HG03159 (cell line): ENCODE results near the gene SCG5.

Experiments used
- ATAC-seq: cut with Tn5 transposase; IDR thresholded peaks from one replicate; pipeline ENCODE4 v1.9.1; 2021; ENCODE audit warnings: mild to moderate bottlenecking, moderate library complexity; ENCODE audit not compliant: unreplicated experiment

Gene SCG5

DNA sequence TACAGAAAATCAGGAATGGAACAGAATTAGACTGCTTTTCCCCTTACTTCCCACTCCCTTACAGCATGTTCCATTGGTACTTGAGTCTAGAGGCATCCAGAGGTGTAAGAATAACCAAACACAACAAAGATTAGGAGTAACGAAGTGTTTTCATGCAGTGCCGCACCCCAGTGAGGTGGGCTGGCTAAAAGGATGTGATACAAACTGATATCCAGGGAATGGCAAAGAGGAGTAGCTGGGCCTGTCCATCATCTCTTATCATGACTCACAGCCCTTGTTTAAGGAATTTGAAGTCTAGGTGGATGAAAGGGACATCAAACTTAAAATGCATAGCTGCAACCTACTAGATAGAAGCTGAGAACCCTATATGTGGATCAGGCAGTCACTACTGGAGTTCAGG, 16.4 kb downstream of the SCG5 start:
- no peak for ATAC-seq

DNA sequence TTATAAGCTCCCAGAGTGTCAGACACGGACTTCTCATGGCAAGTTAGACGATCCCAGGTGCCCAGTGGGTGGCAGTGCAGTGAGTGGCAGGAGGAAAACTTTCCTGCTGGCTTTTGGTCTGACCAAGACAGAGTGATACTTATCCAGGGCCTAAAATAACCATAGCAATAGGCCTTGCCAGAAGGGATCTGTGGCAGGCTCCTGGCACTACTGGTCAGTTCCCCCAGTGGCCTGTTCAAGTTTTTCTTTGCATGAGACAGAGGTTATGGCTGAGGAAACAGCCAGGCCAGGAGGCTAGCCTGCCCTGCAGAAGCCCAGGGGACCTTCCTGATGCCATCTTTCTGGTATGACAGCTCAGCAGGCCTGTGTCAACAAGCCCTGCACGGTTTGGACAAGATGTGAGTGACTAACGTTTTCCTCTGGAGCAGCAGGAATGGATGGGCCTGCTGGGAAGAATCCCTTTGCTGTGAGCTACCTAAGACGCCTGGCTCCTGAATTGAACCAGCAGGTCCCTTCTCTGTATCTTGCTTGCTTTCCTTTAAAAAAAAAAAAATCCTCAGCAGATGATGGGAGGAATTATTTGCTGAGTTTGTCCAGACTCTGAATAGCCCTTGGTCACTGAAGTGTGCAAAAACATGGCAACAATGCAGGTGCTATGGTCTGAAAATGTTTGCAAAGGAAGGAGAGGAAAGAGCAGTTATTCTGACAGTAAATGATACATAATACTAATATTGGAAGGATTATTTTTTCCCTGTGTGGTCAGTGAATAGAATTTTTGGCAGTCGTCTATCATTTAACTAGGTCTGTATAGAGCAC, 18.0 kb downstream of the SCG5 start:
- ATAC-seq, result no peak

DNA sequence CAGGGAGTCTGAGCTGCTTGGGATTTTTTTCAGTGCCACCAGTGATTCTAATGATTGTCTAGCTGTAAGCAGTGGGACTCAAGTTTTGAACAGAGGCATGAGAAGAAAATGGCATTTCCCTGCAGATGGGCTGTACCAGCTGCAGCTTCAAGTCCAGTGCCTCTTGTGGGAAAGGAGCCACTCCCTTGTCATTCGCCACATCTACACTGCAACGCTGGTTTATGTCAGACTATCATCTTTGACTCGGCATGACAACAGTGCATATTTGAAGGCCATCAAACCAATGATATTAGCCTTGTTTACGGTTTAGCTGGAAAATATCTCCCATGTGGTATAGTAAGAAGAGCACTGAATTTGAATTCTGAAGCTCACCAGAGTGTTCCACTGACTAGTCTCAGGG, 22.2 kb downstream of the SCG5 start:
- ATAC-seq, result no peak

DNA sequence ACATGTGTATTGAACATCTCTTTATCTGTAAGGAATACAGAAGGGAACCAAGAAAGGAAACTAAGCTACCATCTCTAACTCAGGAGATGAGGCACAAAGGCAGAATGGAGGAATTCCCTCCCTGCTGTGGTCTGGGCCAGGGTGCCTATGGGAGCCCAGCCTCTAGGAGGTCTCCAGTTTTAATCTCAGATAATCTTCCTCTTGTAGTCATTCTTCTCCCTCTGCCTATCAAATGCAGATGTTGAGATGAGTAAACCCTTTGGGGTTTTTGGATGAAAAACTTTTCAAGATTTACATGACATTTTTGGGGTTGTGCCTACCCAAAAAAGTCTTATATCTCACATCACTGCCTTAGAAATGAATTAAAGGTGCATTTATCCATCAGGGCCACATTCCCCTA, 23.3 kb downstream of the SCG5 start:
- no peak for ATAC-seq

DNA sequence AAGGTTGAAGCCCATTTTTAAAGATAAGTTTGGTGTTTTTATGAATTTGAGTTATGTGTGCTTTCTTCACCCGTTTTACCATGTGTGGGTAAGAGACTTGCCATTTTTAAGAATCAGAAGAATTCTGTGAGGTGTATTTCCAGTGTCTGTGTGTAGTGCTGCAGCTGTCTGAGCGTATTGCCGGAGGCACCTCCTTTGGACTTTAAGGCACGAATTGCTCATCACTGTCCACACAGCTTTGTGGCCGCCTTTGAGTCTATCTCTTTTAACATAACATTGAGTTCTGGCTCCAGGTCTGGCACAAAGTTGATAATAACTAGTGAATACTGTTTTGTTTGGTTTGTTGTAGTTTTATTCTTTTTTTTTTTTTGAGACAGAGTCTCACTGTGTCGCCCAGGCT, 25.8 kb downstream of the SCG5 start:
- no peak for ATAC-seq

DNA sequence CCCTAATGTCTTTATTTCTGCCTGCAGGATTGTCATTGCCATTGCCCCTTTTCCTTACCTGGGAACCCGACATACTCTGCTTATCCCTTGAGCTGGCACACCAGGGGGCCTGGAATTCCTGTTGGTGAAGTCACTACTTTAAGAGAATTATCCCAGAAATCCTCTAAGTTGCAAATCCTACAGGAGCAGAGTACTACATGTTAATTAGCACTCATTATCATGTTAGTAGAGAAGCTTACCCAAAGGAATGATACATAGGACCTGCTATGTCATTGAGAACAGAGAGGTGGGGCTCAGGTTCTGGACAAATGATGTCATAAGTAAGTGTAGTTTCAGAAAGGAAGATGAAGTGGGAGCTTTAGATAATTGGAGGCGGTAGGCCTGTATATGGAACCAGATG, 27.4 kb downstream of the SCG5 start:
- no peak for ATAC-seq

DNA sequence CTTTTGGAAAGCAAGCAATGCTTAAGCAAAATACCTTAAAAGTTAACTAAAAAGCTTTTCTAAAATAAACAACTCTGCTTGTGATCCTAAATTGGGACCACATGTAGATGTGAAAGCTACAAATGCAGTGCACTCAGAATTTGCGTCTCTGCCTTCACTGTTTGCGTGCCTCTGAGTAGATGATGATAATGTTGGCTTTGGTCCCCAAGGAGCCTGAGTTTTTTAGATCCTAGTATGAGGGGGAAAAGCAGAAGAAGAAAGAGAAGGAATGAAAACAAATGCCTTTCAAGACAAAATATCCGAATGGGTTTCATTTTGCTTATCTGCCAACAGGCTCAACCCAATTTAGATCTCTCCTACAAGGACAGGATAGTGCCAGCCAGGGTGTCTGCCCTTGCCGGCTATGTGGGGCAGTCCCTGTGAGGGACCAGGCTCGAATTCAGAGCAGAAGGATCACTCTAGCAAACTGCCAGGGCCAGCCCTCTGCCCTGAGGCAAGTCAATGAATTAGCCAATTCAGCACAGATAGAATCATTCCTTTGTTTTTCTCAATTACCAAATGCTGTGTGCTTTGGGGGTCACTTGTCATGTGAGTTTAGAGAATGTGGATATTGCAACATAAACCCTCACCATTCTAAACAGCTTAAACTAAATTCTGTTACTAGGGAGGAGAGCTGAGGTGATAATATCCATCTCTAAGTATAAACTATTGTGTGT, 28.5 kb downstream of the SCG5 start:
- no peak for ATAC-seq

DNA sequence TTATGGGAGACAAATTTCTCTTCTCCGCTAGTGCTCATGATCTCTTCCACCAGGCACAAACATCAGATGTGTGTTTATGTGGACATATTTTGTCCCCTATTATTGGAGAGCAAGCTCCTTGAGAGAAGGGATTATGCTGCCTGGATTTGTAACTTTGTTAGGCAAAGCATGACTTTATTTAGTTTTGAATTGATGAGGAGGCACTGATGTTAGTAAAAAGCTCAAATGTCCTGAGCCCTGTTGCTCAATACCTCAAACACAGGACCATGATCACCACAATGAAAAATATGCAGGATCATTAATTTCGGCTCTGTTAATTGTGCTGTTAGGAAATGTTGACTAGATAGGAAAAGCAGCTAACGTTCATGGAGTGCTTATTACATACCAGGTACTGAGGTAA, 29.1 kb downstream of the SCG5 start:
- ATAC-seq, result no peak

DNA sequence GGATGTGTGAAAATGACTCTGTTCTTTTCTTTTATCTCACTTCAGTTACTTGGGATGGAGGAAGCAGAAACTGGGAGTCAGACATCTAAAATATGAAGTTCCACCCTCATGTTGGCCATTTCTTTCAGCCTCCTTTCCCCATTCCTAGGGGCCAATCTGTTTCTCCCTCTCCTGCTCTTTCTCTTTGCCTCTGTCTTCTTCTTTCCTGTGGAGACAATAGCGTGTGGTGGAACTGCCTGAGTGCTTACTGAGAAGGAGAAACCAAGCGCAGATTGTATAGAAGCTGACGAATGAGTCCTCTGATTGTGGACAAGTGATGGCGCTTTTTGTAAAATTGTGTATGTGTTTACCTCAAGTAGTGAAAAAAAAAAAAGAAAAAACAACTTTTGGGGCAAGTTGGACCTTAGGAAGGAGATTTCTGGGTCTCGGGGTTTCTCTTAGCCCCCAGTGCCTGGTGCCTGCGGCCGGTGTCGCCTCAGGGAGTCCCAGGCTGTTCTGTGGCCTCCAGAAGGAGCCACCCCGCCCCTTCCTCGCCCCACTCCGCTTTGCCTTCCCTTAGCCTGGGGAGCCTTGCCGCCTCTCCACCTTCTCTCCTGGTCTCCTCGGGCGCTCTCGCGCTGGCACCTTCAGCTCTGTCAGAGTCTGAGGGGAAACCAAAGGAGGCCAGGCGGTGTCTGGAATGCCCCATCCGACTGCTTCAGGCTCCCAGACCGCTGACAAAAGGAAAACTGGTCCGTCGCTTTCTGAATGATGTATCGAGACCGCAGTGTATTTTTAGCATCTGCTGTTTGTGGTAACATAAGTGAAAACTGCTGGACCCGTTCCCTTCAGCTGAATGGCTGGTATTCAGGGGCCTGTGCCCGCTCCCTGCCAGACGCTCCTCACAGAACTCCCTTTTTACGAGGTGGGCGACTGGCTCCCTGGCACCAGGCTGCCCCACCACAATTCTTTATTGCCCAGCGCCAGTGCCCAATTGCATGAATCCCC, 30.1 kb downstream of the SCG5 start:
- ATAC-seq, result no peak

DNA sequence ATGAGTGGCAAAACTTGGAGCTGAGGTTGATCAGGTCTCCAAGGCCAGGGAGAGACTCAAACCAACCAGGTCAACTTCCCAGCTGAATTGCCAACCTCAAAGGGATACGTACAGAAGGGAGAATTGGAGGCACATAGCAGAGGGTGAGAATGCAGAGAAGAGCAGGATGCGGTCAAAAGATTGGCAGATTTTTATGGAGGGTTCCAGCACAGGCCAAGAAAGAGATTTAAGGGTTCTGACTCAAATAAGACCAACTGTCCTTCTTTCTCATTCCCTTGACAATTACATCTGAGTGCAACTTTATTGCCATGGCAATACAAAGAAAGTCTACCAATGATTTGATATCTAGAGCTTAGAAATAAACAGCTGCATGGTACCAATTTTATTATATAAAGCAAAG, 33.2 kb downstream of the SCG5 start:
- ATAC-seq, result no peak

DNA sequence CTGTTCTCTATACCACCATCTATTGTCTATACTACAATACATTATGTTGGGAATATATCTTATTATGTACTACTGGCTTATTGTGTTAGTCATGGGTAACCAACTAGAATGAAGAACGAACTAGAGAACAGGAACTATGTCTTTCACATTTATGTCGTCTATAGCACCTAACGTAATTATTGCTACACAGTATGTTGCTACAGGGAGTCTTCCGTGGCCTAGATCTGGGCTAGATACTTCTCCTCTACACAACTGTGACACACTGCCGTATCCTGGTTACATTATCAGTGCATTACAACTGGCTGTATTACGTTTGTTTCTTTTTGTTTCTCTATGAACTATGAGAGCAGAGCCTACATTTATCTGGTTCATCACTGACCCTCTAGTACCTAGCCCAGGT, 34.0 kb downstream of the SCG5 start:
- ATAC-seq, result no peak

DNA sequence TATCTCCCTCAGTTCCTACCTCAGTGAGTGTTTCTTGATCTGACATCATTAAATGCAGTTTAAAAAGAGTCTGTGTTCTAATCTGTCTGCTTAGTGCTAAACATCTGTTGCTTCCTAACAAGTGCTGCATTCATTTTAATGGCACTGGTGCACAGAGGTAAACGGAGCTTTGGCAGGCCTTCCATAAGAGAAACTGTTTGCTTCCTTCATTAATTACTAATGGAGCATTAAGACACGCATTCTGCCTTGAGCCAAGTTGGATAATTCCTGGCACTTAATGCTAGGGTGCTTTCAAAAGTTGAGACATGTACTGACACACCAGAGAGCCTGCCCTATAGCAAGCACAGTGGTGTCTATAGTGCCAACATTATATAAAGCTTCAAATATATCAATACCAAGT, 34.7 kb downstream of the SCG5 start:
- ATAC-seq, result no peak

DNA sequence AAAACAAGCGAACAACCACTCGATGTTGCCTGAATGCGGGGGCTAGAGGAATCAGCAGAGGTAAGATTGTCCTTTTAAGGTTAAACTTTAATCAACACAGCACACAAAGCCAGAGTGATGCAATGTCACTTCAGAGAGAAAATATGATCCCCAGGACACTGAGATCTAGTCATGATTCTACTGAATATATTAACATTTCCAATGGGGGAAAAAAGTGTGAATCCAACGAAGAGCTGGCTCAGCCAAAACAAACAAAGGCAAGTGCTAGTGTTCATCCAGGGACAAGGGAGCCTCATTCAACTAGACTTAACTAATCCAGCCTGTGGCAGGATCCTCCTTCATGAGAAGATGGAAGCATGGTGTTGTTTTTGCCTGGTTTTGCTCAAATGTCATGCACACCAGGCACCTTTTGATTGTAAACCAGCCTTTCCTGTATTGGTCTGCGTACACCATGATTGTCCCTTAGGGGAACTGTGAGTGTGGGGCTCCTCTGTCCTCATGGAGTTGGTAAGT, 35.8 kb downstream of the SCG5 start:
- no peak for ATAC-seq

DNA sequence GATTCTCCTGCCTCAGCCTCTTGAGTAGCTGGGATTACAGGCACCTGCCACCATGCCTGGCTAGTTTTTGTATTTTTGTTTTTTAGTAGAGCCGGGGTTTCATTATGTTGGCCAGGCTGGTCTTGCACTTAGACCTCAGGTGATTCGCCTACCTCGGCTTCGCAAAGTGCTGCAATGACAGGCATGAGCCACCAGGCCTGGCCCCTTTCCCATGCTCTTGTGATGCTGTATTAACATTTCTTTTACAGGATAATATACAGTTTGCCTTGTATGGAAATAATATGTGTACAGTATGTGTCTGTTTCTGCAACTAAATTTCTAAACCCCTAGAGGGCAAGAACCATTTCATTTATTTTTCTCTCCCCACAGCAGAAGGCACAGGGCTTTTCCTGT, 37.8 kb downstream of the SCG5 start:
- no peak for ATAC-seq

DNA sequence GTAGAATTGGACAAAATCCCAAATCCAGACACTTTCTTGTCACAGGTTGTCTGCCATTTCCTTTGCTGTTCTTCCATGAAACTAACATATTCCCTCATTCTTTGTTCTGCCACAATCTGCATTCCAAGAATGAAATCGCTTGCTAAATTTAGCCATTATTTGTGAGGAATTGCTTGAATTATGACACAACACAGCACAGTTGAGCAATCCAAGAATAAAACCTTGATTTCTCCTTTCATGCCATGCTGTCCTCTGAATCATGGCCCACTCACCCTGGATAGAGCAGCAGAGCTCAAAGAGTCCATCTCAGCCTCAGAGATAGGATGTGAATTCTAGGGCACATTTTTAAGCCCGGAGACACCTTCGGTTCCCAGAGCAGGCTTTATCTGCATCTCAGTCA, 41.1 kb downstream of the SCG5 start:
- no peak for ATAC-seq

DNA sequence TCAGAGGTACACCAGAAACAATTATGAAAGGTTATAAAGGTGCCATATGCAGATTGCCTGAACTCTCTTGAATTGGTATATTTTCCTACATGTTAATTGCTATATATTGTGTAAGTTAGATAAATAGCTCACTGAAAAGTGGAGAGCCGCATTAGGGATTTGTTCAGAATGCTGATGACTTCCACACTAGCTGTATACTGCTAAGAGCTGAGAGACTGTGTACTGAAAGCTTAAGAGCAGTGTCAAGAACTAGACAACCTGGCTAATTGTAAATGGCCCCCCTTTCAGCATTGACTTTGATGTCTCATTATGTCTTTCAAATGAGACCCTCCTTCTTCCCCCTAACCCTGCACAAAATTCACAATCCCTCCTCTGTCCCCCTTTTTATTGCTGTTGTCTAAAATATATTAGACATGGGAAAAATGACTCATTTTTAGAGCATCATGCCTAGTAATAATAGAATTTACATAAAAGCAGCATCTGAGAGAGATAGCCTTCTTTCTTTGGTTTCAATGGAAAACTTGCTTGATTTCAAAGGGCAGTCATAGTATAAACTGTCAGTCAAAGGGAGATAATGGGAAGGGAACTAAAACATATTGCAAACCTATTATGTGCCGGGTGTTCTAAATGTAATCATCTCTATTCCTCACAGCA, 41.6 kb downstream of the SCG5 start:
- ATAC-seq, result no peak

DNA sequence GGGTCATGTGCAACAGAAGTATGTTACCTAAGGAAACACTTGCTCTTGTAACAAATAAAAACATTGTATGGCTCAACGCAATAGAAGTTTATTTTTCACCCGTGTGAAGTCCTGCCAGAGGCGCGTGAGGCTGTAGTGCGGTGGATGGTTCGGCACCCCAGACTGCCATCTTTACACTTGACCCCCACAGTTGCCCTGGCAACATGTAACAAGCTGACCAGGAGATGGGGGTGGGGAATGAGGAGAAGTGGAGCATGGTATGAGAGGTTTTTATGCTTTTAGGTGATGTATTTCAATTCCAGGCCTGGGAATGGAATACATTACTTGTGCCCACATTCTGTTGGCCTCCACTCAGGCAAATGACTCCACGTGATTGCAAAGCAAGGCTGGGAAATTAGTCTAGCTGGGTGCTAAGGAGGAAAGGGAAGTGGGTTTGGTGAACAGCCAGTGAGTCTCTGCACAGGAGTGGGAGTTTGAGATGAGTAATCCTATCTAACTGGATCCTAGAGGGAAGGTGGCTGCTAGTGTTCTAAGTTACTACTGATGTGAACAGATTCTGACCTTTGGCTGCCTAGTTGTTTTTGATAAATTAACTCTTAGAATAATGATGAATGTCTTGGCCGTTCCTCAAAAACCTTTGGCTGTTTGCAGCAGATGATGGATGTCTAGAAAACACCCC, 42.5 kb downstream of the SCG5 start:
- no peak for ATAC-seq

DNA sequence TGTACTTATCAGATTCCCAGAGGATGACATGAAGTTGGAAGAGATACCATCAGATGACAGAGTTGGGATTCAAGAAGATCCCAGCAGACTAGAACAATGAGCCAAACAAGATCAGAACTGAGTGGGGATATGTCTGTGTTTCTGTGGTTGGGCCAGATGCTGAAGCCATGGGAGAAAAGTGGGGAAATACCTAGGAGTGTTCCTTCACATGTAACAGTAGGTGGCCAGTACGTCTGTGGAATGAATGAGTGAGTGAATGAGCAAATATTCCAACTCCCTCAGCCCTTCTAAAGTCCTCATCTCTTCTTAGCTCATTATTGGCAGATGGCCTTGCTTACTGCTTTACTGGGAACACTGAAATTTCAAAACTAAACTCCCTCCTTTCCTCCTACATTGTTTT, 44.1 kb downstream of the SCG5 start:
- ATAC-seq, result no peak

DNA sequence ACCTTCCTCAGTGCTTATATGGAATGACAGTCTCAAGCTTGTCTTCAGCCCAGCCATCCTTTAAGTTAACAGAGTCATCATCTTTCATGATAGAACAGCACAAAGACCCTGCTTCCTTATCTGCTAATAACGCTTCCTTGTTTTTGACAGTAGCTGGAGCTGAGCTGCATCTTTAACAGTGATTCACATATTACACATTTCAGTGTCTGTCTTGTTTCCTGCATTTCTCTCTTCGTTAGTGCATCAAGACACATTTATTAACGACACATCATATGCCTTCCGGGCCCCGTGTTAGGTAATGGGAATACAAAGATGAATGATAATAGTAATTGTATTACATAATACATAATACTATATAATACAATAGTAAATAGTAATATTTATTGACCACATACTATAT, 46.0 kb downstream of the SCG5 start:
- ATAC-seq, result no peak

DNA sequence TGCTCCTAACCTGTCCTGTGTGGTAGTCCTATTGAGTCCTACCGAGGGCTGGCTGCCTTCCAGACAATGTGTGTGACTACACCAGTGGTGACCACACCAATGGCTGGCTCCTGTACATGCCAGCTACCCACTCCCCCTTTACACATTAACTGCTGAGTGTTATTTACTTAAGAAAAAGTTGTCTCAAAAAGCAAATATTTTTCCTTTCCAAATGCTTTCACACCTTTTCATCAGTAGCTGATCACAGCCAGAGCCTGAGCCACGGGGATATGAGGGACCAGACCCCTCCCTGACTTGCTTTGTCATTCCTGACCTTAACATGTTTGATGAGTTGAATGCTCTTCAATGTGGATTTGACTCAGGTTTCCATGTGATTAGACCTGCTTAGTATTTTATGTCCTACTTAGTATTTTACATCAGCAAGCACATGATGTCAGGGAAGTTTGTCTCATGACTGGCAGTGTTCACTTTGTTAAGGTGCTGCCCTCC, 46.7 kb downstream of the SCG5 start:
- no peak for ATAC-seq
